GM21381 (cell line): ENCODE measurements around the gene TRIM2.
"Not testable (repeated sequence)": the region's sequence is repeated elsewhere in the genome, so short reads cannot be mapped to it uniquely, and the experiment has no call there.

Experiments
- ATAC-seq: cut with Tn5 transposase; IDR thresholded peaks from one replicate; pipeline ENCODE4 v1.9.1; 2021; ENCODE audit warnings: mild to moderate bottlenecking, moderate library complexity; ENCODE audit not compliant: unreplicated experiment

Gene TRIM2

GRCh38 chr4:153204247-153204671 lies at the start of gene TRIM2:
TRIM2 (plus strand) TSS chr4:153204443; CDS start chr4:153204531, 88 bp downstream.
- no peak for ATAC-seq

GRCh38 chr4:153155686-153156085 lies 48.6 kb upstream of the TRIM2 start:
- no peak for ATAC-seq

- no peak for ATAC-seq
These were observed 48.0 kb upstream of the TRIM2 start for GRCh38 chr4:153156263-153156662.

GRCh38 chr4:153156721-153157120 lies 47.5 kb upstream of the TRIM2 start:
- ATAC-seq = no peak

GRCh38 chr4:153159016-153159415 lies 45.2 kb upstream of the TRIM2 start:
- ATAC-seq = no peak

GRCh38 chr4:153159728-153160221 lies 44.5 kb upstream of the TRIM2 start:
- no peak for ATAC-seq

- no peak for ATAC-seq
These were observed 43.4 kb upstream of the TRIM2 start for GRCh38 chr4:153160821-153161220.

GRCh38 chr4:153161226-153161963 lies 42.8 kb upstream of the TRIM2 start:
- no peak for ATAC-seq

- ATAC-seq = not testable (repeated sequence)
These were observed 39.0 kb upstream of the TRIM2 start for GRCh38 chr4:153165236-153165635.

GRCh38 chr4:153166716-153167501 lies 37.3 kb upstream of the TRIM2 start:
- ATAC-seq = no peak

GRCh38 chr4:153169776-153170175 lies 34.5 kb upstream of the TRIM2 start:
- ATAC-seq = no peak

GRCh38 chr4:153170407-153170806 lies 33.8 kb upstream of the TRIM2 start:
- no peak for ATAC-seq

- ATAC-seq = no peak
These were observed 29.2 kb upstream of the TRIM2 start for GRCh38 chr4:153174821-153175567.

GRCh38 chr4:153176938-153177337 lies 27.3 kb upstream of the TRIM2 start:
- ATAC-seq = no peak

GRCh38 chr4:153177841-153178240 lies 26.4 kb upstream of the TRIM2 start:
- ATAC-seq = no peak

- ATAC-seq = no peak
These were observed 25.1 kb upstream of the TRIM2 start for GRCh38 chr4:153179100-153179499.

- no peak for ATAC-seq
These were observed 22.9 kb upstream of the TRIM2 start for GRCh38 chr4:153181293-153181692.

- no peak for ATAC-seq
These were observed 22.5 kb upstream of the TRIM2 start for GRCh38 chr4:153181700-153182099.

- ATAC-seq = no peak
These were observed 21.1 kb upstream of the TRIM2 start for GRCh38 chr4:153183146-153183545.

- no peak for ATAC-seq
These were observed 18.9 kb upstream of the TRIM2 start for GRCh38 chr4:153185331-153185852.
